K562 (cell line): ENCODE measurements around the gene OR2C1. TPM values are rescaled to one million over a fixed set of nuclear protein-coding genes. Genes with fewer than 3 reads are reported as not detected.

ENCODE experiments used
- CBX2 ChIP-seq: fragments of 200-600 bp; sonication (generic); IDR thresholded peaks from one replicate; pipeline ENCODE4 v1.6.1; 2012; ENCODE audit warnings: mild to moderate bottlenecking, low read length, inconsistent platforms; ENCODE audit not compliant: insufficient read depth, poor library complexity, severe bottlenecking
- DNMT1 ChIP-seq: fragments of 450-650 bp; IDR thresholded peaks from 2 replicates; pipeline ENCODE4 v1.6.1; 2016; ENCODE audit warnings: antibody characterized with exemption, mild to moderate bottlenecking
- FOXA3 ChIP-seq, 2 experiments: fragments of 450-650 bp in 1 of 2; sonication (generic) in 1 of 2; formaldehyde crosslinking; IDR thresholded peaks in 1 of 2; conservative IDR thresholded peaks in 1 of 2; 2 replicates each; pipeline versions ENCODE4 v1.4.0 to v1.8.0; 2020 to 2022; ENCODE audit warnings: mild to moderate bottlenecking in 2 of 2, missing genetic modification reagents in 1 of 2
- FOXP1 ChIP-seq: sonication (generic); formaldehyde crosslinking; IDR thresholded peaks from 2 replicates; pipeline ENCODE4 v1.8.0; 2022; ENCODE audit warnings: mild to moderate bottlenecking, missing genetic modification reagents
- MEIS2 ChIP-seq: fragments of 450-650 bp; IDR thresholded peaks from 2 replicates; pipeline ENCODE4 v1.6.1; 2014; ENCODE audit warnings: mild to moderate bottlenecking; ENCODE audit not compliant: partially characterized antibody
- PHF20 ChIP-seq: fragments of 450-650 bp; IDR thresholded peaks from 2 replicates; pipeline ENCODE4 v1.6.1; 2018; ENCODE audit not compliant: partially characterized antibody
- PML ChIP-seq: IDR thresholded peaks from 2 replicates; pipeline ENCODE4 v1.6.1; 2012; ENCODE audit warnings: low read length, inconsistent platforms
- PTBP1 ChIP-seq: fragments of 200-400 bp; formaldehyde crosslinking; IDR thresholded peaks from 2 replicates; pipeline ENCODE4 v1.6.1; 2017; ENCODE audit warnings: low read depth, low read length
- RBBP5 ChIP-seq: fragments of 200-600 bp; sonication (generic); IDR thresholded peaks from 2 replicates; pipeline ENCODE4 v1.6.1; 2012; ENCODE audit warnings: borderline replicate concordance, mild to moderate bottlenecking, low read length, control low read depth, inconsistent platforms; ENCODE audit not compliant: insufficient read depth, poor library complexity, severe bottlenecking
- SMARCE1 ChIP-seq: fragments of 450-650 bp; IDR thresholded peaks from 2 replicates; pipeline ENCODE4 v1.7.1; 2016; ENCODE audit warnings: mild to moderate bottlenecking
- SRSF3 ChIP-seq: fragments of 200-400 bp; formaldehyde crosslinking; IDR thresholded peaks from 2 replicates; pipeline ENCODE4 v1.6.1; 2016; ENCODE audit warnings: mild to moderate bottlenecking, low read length, moderate library complexity; ENCODE audit not compliant: insufficient read depth
- TCF7L2 ChIP-seq: fragments of 150-350 bp; IDR thresholded peaks from 2 replicates; pipeline ENCODE4 v1.6.1; 2016; ENCODE audit warnings: low read depth, mild to moderate bottlenecking, low read length, moderate library complexity
- TRIM24 ChIP-seq, 2 experiments: fragments of 450-650 bp; IDR thresholded peaks; 2 replicates each; pipeline ENCODE4 v1.6.1; 2016
- ZBTB7A ChIP-seq: IDR thresholded peaks from 2 replicates; pipeline ENCODE4 v1.6.1; 2011; ENCODE audit warnings: low read depth, mild to moderate bottlenecking, low read length, moderate library complexity, borderline replicate concordance; ENCODE audit not compliant: control insufficient read depth
- ZC3H11A ChIP-seq: IDR thresholded peaks from 2 replicates; pipeline ENCODE4 v1.6.1; 2012; ENCODE audit warnings: low read depth, low read length, improper control_type of control experiment
- ZNF12 ChIP-seq: sonication (generic); formaldehyde crosslinking; IDR thresholded peaks from 2 replicates; pipeline ENCODE4 v1.4.0; 2020; ENCODE audit warnings: mild to moderate bottlenecking, missing genetic modification reagents
- ZNF707 ChIP-seq: fragments of 250-450 bp; sonication (Bioruptor Pico); conservative IDR thresholded peaks from 2 replicates; pipeline ENCODE4 v1.8.0; 2022; ENCODE audit warnings: inconsistent platforms, mild to moderate bottlenecking, moderate library complexity
- ZNF717 ChIP-seq: fragments of 250-450 bp; sonication (Bioruptor Pico); IDR thresholded peaks from 2 replicates; pipeline ENCODE4 v1.5.0; 2021
- ZNF830 ChIP-seq: fragments of 250-450 bp; sonication (Bioruptor Pico); IDR thresholded peaks from 2 replicates; pipeline ENCODE4 v1.5.0; 2021; ENCODE audit warnings: mild to moderate bottlenecking
- polyA plus RNA-seq, 8 experiments: library from polyadenylated mRNA; depleted of rRNA in 4 of 8; stranded (reverse) in 5 of 8; unstranded in 3 of 8; fragments of >200 nt; fragmentation: Nextera tagmentation in 2 of 8; fragmentation: Illumina TruSeq in 1 of 8; extraction: Ambion mirVana in 2 of 8; extraction: Trizol in 1 of 8; gene quantifications; 2 replicates each; pipeline versions ENCODE4 v1.2.1 to v1.2.3, GENCODE V29; 2011 to 2014; ENCODE audit warnings: inconsistent platforms in 1 of 8, missing spikeins in 1 of 8
- total RNA-seq, 7 experiments: library from RNA; depleted of rRNA in 6 of 7; stranded (reverse); fragments of >200 nt in 6 of 7; fragmentation: Illumina TruSeq in 2 of 7; extraction: Trizol in 2 of 7; gene quantifications; 2 replicates each; pipeline versions ENCODE4 v1.2.1 to v1.2.3, GENCODE V29; 2011 to 2021; ENCODE audit warnings: low replicate concordance in 1 of 7
- TF ChIP-seq, protein P1 (sequence below): sonication (generic); formaldehyde crosslinking; IDR thresholded peaks from 2 replicates; pipeline ENCODE4 v1.8.0; 2022; ENCODE audit warnings: mild to moderate bottlenecking, missing genetic modification reagents
- TF ChIP-seq, protein P2 (sequence below): fragments of 250-450 bp; sonication (Bioruptor Pico); IDR thresholded peaks from 2 replicates; pipeline ENCODE4 v1.5.0; 2020; ENCODE audit warnings: mild to moderate bottlenecking
- TF ChIP-seq, protein P3 (sequence below), 2 experiments: fragments of 200-800 bp in 1 of 2; sonication (Bioruptor generic) in 1 of 2; sonication (generic) in 1 of 2; formaldehyde crosslinking in 1 of 2; IDR thresholded peaks in 1 of 2; conservative IDR thresholded peaks in 1 of 2; 2 replicates each; pipeline versions ENCODE4 v1.5.0 to v1.6.1; 2016 to 2020; ENCODE audit warnings: missing compliant biosample characterization in 1 of 2, missing genetic modification characterization in 1 of 2, missing genetic modification reagents in 1 of 2
- TF ChIP-seq, protein P4 (sequence below): fragments of 250-450 bp; sonication (Bioruptor Pico); IDR thresholded peaks from 2 replicates; pipeline ENCODE4 v1.4.0; 2020; ENCODE audit warnings: mild to moderate bottlenecking, moderate library complexity, borderline replicate concordance

OR2C1 gene
- total and polyA plus RNA-seq, 9 of the 15 experiments (the other 6 are each of a cell fraction or from before 2014, with no cell fraction given), result not detected

DNA sequence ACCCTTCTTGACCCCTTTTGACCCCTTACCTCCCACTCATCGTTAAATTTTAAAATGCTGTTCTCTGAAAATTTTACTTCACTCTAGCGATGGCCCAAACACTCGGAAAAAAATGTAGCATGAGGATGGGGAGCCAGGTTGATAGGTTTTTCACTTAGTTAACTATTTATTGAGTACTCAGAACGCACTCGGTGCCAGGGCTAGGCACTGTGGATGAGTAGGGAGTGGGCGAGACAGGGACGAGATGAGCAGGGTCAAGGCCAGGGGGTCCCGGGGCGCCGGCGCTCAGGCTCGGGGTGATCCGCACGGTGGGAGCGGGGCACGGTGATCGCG lies 44.7 kb downstream of the OR2C1 start (continued):
- TF ChIP-seq, protein P1, sequence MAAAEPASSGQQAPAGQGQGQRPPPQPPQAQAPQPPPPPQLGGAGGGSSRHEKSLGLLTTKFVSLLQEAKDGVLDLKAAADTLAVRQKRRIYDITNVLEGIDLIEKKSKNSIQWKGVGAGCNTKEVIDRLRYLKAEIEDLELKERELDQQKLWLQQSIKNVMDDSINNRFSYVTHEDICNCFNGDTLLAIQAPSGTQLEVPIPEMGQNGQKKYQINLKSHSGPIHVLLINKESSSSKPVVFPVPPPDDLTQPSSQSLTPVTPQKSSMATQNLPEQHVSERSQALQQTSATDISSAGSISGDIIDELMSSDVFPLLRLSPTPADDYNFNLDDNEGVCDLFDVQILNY, result no peak
- no peak for TF ChIP-seq TRIM24 (IDR thresholded peaks at IDR 0.05)
- TF ChIP-seq CBX2, result no peak
- no peak for TF ChIP-seq PHF20
- 0 out of 2 replicates have a peak, but pooled peaks have one; percentile 15 for TF ChIP-seq ZBTB7A
- TF ChIP-seq RBBP5, result no peak
- no peak for TF ChIP-seq DNMT1
- TF ChIP-seq ZC3H11A, result 0 out of 2 replicates have a peak, but pooled peaks have one; percentile 4
- no peak for TF ChIP-seq PML
- TF ChIP-seq, protein P2, sequence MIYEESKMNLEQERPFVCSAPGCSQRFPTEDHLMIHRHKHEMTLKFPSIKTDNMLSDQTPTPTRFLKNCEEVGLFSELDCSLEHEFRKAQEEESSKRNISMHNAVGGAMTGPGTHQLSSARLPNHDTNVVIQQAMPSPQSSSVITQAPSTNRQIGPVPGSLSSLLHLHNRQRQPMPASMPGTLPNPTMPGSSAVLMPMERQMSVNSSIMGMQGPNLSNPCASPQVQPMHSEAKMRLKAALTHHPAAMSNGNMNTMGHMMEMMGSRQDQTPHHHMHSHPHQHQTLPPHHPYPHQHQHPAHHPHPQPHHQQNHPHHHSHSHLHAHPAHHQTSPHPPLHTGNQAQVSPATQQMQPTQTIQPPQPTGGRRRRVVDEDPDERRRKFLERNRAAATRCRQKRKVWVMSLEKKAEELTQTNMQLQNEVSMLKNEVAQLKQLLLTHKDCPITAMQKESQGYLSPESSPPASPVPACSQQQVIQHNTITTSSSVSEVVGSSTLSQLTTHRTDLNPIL (CRISPR knock-in tag), result no peak
- TF ChIP-seq ZNF707 (CRISPR knock-in tag), result no peak
- TF ChIP-seq FOXP1 (CRISPR knock-in tag), result peak; percentile 38; the same call in 1 of the 2 replicates
- TF ChIP-seq TCF7L2, result no peak
- TF ChIP-seq SMARCE1, result peak; percentile 17; the same call in 1 of the 2 replicates
- no peak for TF ChIP-seq MEIS2
- TF ChIP-seq, protein P3, sequence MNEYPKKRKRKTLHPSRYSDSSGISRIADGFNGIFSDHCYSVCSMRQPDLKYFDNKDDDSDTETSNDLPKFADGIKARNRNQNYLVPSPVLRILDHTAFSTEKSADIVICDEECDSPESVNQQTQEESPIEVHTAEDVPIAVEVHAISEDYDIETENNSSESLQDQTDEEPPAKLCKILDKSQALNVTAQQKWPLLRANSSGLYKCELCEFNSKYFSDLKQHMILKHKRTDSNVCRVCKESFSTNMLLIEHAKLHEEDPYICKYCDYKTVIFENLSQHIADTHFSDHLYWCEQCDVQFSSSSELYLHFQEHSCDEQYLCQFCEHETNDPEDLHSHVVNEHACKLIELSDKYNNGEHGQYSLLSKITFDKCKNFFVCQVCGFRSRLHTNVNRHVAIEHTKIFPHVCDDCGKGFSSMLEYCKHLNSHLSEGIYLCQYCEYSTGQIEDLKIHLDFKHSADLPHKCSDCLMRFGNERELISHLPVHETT (CRISPR knock-in tag; conservative IDR thresholded peaks at IDR 0.05 in 1 of 2, IDR thresholded peaks at IDR 0.05 in 1 of 2), result no peak
- TF ChIP-seq FOXA3 (CRISPR knock-in tag; conservative IDR thresholded peaks at IDR 0.05 in 1 of 2, IDR thresholded peaks at IDR 0.05 in 1 of 2), result no peak
- no peak for TF ChIP-seq PTBP1
- TF ChIP-seq ZNF12 (CRISPR knock-in tag), result 0 out of 2 replicates have a peak, but pooled peaks have one; percentile 26
- TF ChIP-seq, protein P4, sequence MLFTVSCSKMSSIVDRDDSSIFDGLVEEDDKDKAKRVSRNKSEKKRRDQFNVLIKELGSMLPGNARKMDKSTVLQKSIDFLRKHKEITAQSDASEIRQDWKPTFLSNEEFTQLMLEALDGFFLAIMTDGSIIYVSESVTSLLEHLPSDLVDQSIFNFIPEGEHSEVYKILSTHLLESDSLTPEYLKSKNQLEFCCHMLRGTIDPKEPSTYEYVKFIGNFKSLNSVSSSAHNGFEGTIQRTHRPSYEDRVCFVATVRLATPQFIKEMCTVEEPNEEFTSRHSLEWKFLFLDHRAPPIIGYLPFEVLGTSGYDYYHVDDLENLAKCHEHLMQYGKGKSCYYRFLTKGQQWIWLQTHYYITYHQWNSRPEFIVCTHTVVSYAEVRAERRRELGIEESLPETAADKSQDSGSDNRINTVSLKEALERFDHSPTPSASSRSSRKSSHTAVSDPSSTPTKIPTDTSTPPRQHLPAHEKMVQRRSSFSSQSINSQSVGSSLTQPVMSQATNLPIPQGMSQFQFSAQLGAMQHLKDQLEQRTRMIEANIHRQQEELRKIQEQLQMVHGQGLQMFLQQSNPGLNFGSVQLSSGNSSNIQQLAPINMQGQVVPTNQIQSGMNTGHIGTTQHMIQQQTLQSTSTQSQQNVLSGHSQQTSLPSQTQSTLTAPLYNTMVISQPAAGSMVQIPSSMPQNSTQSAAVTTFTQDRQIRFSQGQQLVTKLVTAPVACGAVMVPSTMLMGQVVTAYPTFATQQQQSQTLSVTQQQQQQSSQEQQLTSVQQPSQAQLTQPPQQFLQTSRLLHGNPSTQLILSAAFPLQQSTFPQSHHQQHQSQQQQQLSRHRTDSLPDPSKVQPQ (CRISPR knock-in tag), result no peak
- no peak for TF ChIP-seq SRSF3
- TF ChIP-seq ZNF830 (CRISPR knock-in tag), result no peak
- TF ChIP-seq ZNF717 (CRISPR knock-in tag), result no peak
